Measurements from ENCODE around the gene MTX2.
"Not testable (repeated sequence)": the region's sequence is repeated elsewhere in the genome, so short reads cannot be mapped to it uniquely, and the experiment has no call there.

Gene MTX2

GRCh38 chr2:176373155-176373554 is 103.9 kb downstream of the MTX2 start:
- not testable (repeated sequence) for DNase-seq (ENCODE audit: low read depth in 3 of 3, low spot score in 1 of 3)

GRCh38 chr2:176378323-176378722 is 109.1 kb downstream of the MTX2 start:
- no peak for DNase-seq (ENCODE audit: low read depth in 3 of 3, low spot score in 1 of 3)

- DNase-seq (ENCODE audit: low read depth in 3 of 3, low spot score in 1 of 3), result no peak
These were observed 111.1 kb downstream of the MTX2 start for GRCh38 chr2:176380341-176380740.

- no peak for DNase-seq (ENCODE audit: low read depth in 3 of 3, low spot score in 1 of 3)
These were observed 113.9 kb downstream of the MTX2 start for GRCh38 chr2:176383100-176383499.

GRCh38 chr2:176383836-176384442 is 114.7 kb downstream of the MTX2 start:
- DNase-seq (ENCODE audit: low read depth in 3 of 3, low spot score in 1 of 3), result no peak

GRCh38 chr2:176385219-176385759 is 116.0 kb downstream of the MTX2 start:
- DNase-seq (ENCODE audit: low read depth in 3 of 3, low spot score in 1 of 3), result no peak

GRCh38 chr2:176385838-176386237 is 116.6 kb downstream of the MTX2 start:
- DNase-seq (ENCODE audit: low read depth in 3 of 3, low spot score in 1 of 3), result no peak

All from stimulated activated CD4-positive, alpha-beta T cell treated with anti-CD3 and anti-CD28 coated beads, TNF-alpha, amount 100 ng/mL, for 1 hour (primary cell).